HepG2 (cell line): ENCODE measurements around the gene FBXW4. TPM values are rescaled to one million over a fixed set of nuclear protein-coding genes. Genes with fewer than 3 reads are reported as not detected.

Experiments used
- ATAC-seq: fragments of 200-7000 bp; cut with Tn5 transposase; 3 replicates; pipeline ENCODE4 v1.9.1; 2020; ENCODE audit warnings: mild to moderate bottlenecking, moderate library complexity
- BruUV-seq: library from RNA; stranded (reverse); fragments of 400-500 nt; replicated peaks from 2 replicates; lab custom pipeline; 2021; lab: Mats Ljungman, UMichigan
- CTCF ChIA-PET: fragments of 300-600 bp; formaldehyde crosslinking; extraction: SDS; loops from one replicate; lab custom pipeline; 2021; ENCODE audit warnings: low total read pairs, inconsistent platforms, low intra/inter-chr PET ratio; lab: Yijun Ruan, JAX
- POLR2A ChIA-PET: fragments of 350-600 bp; sonication (Branson Sonifier 250); formaldehyde crosslinking; loops from one replicate; lab custom pipeline; 2020; ENCODE audit warnings: antibody characterized with exemption, inconsistent platforms; lab: Yijun Ruan, JAX
- DNase-seq: peaks from one replicate; pipeline ENCODE4 v3.0.0-alpha.2; 2015; ENCODE audit warnings: low spot score
- FAIRE-seq: peaks from 3 replicates; lab custom pipeline; 2011; peaks lifted over from hg19 to GRCh38; lab: Jason Lieb, UNC
- H2AFZ ChIP-seq: one replicate; pipeline ENCODE4 v1.6.1; 2011; ENCODE audit warnings: low read length, inconsistent platforms
- H3K27ac ChIP-seq: fragments of 300-600 bp; 3 replicates; pipeline ENCODE4 v1.8.0; 2011; ENCODE audit warnings: mixed run types, mild to moderate bottlenecking, mixed read lengths, low read length, inconsistent platforms; ENCODE audit not compliant: insufficient read depth; ENCODE audit errors: extremely low read length
- H3K27me3 ChIP-seq, 2 experiments: fragments of 200-600 bp in 1 of 2; 2 replicates in 1 of 2; 3 replicates in 1 of 2; pipeline versions ENCODE4 v1.6.0 to v1.8.0; 2011; ENCODE audit warnings: low read length in 2 of 2, mild to moderate bottlenecking in 2 of 2, moderate library complexity in 2 of 2, inconsistent platforms in 1 of 2; ENCODE audit not compliant: insufficient read depth in 2 of 2, control insufficient read depth in 1 of 2
- H3K36me3 ChIP-seq, 2 experiments: fragments of 200-600 bp in 1 of 2; replicated peaks in 1 of 2; 2 replicates in 1 of 2; 3 replicates in 1 of 2; pipeline versions ENCODE4 v1.5.1 to v1.8.0; 2011; ENCODE audit warnings: low read length in 2 of 2, inconsistent platforms in 1 of 2; ENCODE audit not compliant: insufficient read depth in 2 of 2, control insufficient read depth in 1 of 2
- H3K4me1 ChIP-seq: 2 replicates; pipeline ENCODE4 v1.5.1; 2012; ENCODE audit warnings: low read length, inconsistent platforms; ENCODE audit not compliant: insufficient read depth
- H3K4me2 ChIP-seq: 2 replicates; pipeline ENCODE4 v1.6.0; 2011; ENCODE audit warnings: low read depth, low read length, inconsistent platforms
- H3K4me3 ChIP-seq, 3 experiments: fragments of 200-600 bp in 1 of 3; sonication (generic), shearing (Covaris generic) in 1 of 3; replicated peaks in 1 of 3; 2 replicates each; pipeline ENCODE4 v1.5.1; 2011 to 2016; ENCODE audit warnings: low read length in 3 of 3, inconsistent platforms in 2 of 3, low read depth in 2 of 3, mild to moderate bottlenecking in 2 of 3, control low read depth in 1 of 3, mixed read lengths in 1 of 3; ENCODE audit not compliant: insufficient read depth in 1 of 3
- H3K79me2 ChIP-seq: one replicate; pipeline ENCODE4 v1.6.1; 2011; ENCODE audit warnings: low read length, inconsistent platforms; ENCODE audit not compliant: insufficient read depth
- H3K9ac ChIP-seq: 2 replicates; pipeline ENCODE4 v1.6.0; 2011; ENCODE audit warnings: mild to moderate bottlenecking, low read depth, low read length, inconsistent platforms; ENCODE audit not compliant: insufficient read depth
- H3K9me3 ChIP-seq: 2 replicates; pipeline ENCODE4 v1.5.1; 2012; ENCODE audit warnings: mild to moderate bottlenecking, low read length
- H4K20me1 ChIP-seq: 2 replicates; pipeline ENCODE4 v1.6.0; 2011; ENCODE audit warnings: inconsistent platforms, mild to moderate bottlenecking, low read length, moderate library complexity; ENCODE audit not compliant: insufficient read depth
- CEBPZ ChIP-seq: IDR thresholded peaks from 2 replicates; pipeline ENCODE4 v1.6.1; 2012; ENCODE audit warnings: low read length, improper control_type of control experiment
- MAF1 ChIP-seq: sonication (generic); formaldehyde crosslinking; IDR thresholded peaks from 2 replicates; pipeline ENCODE4 v1.5.0; 2020; ENCODE audit warnings: missing genetic modification reagents, borderline replicate concordance
- MEF2D ChIP-seq: sonication (generic); formaldehyde crosslinking; IDR thresholded peaks from 2 replicates; pipeline ENCODE4 v1.5.1; 2020; ENCODE audit warnings: mild to moderate bottlenecking, missing genetic modification reagents
- MTA3 ChIP-seq: sonication (generic); formaldehyde crosslinking; IDR thresholded peaks from 2 replicates; pipeline ENCODE4 v1.4.0; 2020; ENCODE audit warnings: missing genetic modification reagents
- MXD3 ChIP-seq: IDR thresholded peaks from 2 replicates; pipeline ENCODE4 v1.6.1; 2016; ENCODE audit warnings: mild to moderate bottlenecking, missing biosample characterization, missing genetic modification reagents
- NR2F2 ChIP-seq: IDR thresholded peaks from 2 replicates; pipeline ENCODE4 v1.6.1; 2012; ENCODE audit warnings: low read depth, inconsistent platforms, borderline replicate concordance
- PAF1 ChIP-seq: IDR thresholded peaks from 2 replicates; pipeline ENCODE4 v1.6.1; 2016; ENCODE audit warnings: missing genetic modification reagents, missing compliant biosample characterization
- PHB2 ChIP-seq: fragments of 450-650 bp; IDR thresholded peaks from 2 replicates; pipeline ENCODE4 v1.6.1; 2018; ENCODE audit not compliant: partially characterized antibody
- ZBTB42 ChIP-seq: sonication (generic); formaldehyde crosslinking; IDR thresholded peaks from 2 replicates; pipeline ENCODE4 v1.5.0; 2020; ENCODE audit warnings: mild to moderate bottlenecking, missing genetic modification reagents
- ZNF10 ChIP-seq: sonication (generic); formaldehyde crosslinking; IDR thresholded peaks from 2 replicates; pipeline ENCODE4 v1.4.0; 2020; ENCODE audit warnings: mild to moderate bottlenecking, low read depth, missing genetic modification reagents, borderline replicate concordance
- ZNF207 ChIP-seq: fragments of 450-650 bp; IDR thresholded peaks from 2 replicates; pipeline ENCODE4 v1.6.1; 2016; ENCODE audit warnings: antibody characterized with exemption, borderline replicate concordance
- ZNF333 ChIP-seq: sonication (generic); formaldehyde crosslinking; IDR thresholded peaks from 2 replicates; pipeline ENCODE4 v1.4.0; 2020; ENCODE audit warnings: mild to moderate bottlenecking, missing genetic modification reagents, borderline replicate concordance
- WGBS: methylation state at CpG from one replicate; pipeline ENCODE4 v1.1.6; 2017; ENCODE audit warnings: low lambda C conversion rate; 5-methylcytosine and 5-hydroxymethylcytosine counted together
- in situ Hi-C: cut with HindIII; loops from 2 replicates; pipeline ENCODE4 v1.10.0; 2017; ENCODE audit warnings: low pct_unique_long_range_greater_than_20kb; ENCODE audit not compliant: extremely low pct_ligation_motif_present
- intact Hi-C: fragments of 100-400 bp; cut with micrococcal nuclease; formaldehyde crosslinking; loops from one replicate; pipeline ENCODE4 v1.10.0; 2022; ENCODE audit not compliant: unreplicated experiment
- polyA plus RNA-seq, 8 experiments: library from polyadenylated mRNA; depleted of rRNA in 3 of 8; stranded (reverse) in 7 of 8; unstranded in 1 of 8; fragments of >200 nt; fragmentation: Illumina TruSeq in 4 of 8; extraction: Trizol in 4 of 8; gene quantifications; 2 replicates each; pipeline versions ENCODE4 v1.2.1 to v1.2.3, GENCODE V29; 2011 to 2016; ENCODE audit warnings: low read depth in 4 of 8, missing spikeins in 1 of 8, mixed read lengths in 1 of 8; ENCODE audit not compliant: insufficient read depth in 1 of 8
- total RNA-seq, 5 experiments: library from RNA; depleted of rRNA; stranded (reverse); fragments of >200 nt; fragmentation: Illumina TruSeq; extraction: Trizol; gene quantifications; 2 replicates each; pipeline ENCODE4 v1.2.3, GENCODE V29; 2016; ENCODE audit warnings: low read depth in 1 of 5
- TF ChIP-seq, protein P1 (sequence below): IDR thresholded peaks from 2 replicates; pipeline ENCODE4 v1.6.1; 2016; ENCODE audit warnings: missing compliant biosample characterization, missing genetic modification reagents, borderline replicate concordance
- TF ChIP-seq, protein P2 (sequence below): sonication (generic); formaldehyde crosslinking; IDR thresholded peaks from 2 replicates; pipeline ENCODE4 v1.9.0; 2021; ENCODE audit warnings: missing genetic modification reagents, mild to moderate bottlenecking, borderline replicate concordance

Gene FBXW4
- total and polyA plus RNA-seq, 2 of the 13 experiments (the other 11 are each of a cell fraction or from before 2014, with no cell fraction given), result 23.5 to 33.7 TPM

- CTCF ChIA-PET, result no interaction called here
- intact Hi-C loops, result no loop called here
- FAIRE-seq, result no peak
Measured at GRCh38 chr10:101650863-101651262, 44.1 kb downstream of the FBXW4 start.

More at GRCh38 chr10:101650863-101651262, 44.1 kb downstream of the FBXW4 start:
- Histone ChIP-seq H3K27ac (no peak overlapping the region), H3K36me3 (peaks cover 2 to 30% of the 10 kb centered on the region in 2 experiments; a peak in 3 of 5 replicates), H3K4me1 (no peaks in the 10 kb centered on the region), H3K4me2 (no peak overlapping the region), H3K9me3 (no peaks in the 10 kb centered on the region), H3K79me2 (no peaks in the 10 kb centered on the region), H2AFZ (no peak overlapping the region), H3K9ac (no peak overlapping the region), H3K27me3 (no peaks in the 10 kb centered on the region), H4K20me1 (no peaks in the 10 kb centered on the region), H3K4me3 (no peak overlapping the region)
- DNase-seq (no peak), ATAC-seq (no peak)
- WGBS, result 99% methylated on average over 10 of the region's 15 CpGs
- TF ChIP-seq, protein P1, sequence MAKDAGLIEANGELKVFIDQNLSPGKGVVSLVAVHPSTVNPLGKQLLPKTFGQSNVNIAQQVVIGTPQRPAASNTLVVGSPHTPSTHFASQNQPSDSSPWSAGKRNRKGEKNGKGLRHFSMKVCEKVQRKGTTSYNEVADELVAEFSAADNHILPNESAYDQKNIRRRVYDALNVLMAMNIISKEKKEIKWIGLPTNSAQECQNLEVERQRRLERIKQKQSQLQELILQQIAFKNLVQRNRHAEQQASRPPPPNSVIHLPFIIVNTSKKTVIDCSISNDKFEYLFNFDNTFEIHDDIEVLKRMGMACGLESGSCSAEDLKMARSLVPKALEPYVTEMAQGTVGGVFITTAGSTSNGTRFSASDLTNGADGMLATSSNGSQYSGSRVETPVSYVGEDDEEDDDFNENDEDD (CRISPR knock-in tag), result no peak
- no peak for TF ChIP-seq PHB2
- no peak for TF ChIP-seq ZBTB42 (CRISPR knock-in tag)
- no peak for TF ChIP-seq NR2F2
- no peak for TF ChIP-seq MXD3 (CRISPR knock-in tag)
- no peak for TF ChIP-seq MEF2D (CRISPR knock-in tag)
- TF ChIP-seq MAF1, result no peak
- TF ChIP-seq, protein P2, sequence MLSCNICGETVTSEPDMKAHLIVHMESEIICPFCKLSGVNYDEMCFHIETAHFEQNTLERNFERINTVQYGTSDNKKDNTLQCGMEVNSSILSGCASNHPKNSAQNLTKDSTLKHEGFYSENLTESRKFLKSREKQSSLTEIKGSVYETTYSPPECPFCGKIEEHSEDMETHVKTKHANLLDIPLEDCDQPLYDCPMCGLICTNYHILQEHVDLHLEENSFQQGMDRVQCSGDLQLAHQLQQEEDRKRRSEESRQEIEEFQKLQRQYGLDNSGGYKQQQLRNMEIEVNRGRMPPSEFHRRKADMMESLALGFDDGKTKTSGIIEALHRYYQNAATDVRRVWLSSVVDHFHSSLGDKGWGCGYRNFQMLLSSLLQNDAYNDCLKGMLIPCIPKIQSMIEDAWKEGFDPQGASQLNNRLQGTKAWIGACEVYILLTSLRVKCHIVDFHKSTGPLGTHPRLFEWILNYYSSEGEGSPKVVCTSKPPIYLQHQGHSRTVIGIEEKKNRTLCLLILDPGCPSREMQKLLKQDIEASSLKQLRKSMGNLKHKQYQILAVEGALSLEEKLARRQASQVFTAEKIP (CRISPR knock-in tag), result no peak
- TF ChIP-seq ZNF333 (CRISPR knock-in tag), result no peak
- TF ChIP-seq CEBPZ, result no peak
- TF ChIP-seq ZNF207, result no peak
- TF ChIP-seq PAF1 (CRISPR knock-in tag), result no peak
- no peak for TF ChIP-seq MTA3 (CRISPR knock-in tag)
- TF ChIP-seq ZNF10 (CRISPR knock-in tag), result no peak
- POLR2A ChIA-PET, result no interaction called here
- in situ Hi-C loops, result no loop called here
- no TSS peak for BruUV-seq
